ENCODE measurements around the gene SLAMF9. TPM values are rescaled to one million over a fixed set of nuclear protein-coding genes. Genes with fewer than 3 reads are reported as not detected.

Gene SLAMF9
- total RNA-seq, 1 experiment from 2014 or later = not detected

DNA sequence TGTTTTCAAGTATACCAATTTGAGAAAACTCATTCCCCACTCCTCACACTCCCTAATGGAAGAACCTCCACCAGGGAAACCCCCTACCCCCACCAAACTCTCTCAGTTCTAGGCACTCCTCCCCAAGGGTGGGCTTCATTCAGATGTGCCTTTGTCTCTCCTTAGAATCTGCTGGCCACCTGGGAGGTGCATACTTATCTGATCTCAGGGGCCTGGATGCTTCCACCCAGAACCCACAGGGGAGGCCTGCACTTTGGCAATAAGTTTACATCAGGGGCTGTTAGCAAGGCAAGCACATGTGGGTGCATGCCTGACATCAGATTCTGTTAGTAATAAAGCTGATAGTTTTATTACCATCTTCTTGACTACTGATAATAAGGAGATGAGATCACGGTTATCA is 32.5 kb upstream of the SLAMF9 start:
- no peak overlapping the region for H3K9ac ChIP-seq (ENCODE audit: low read length)
- CTCF ChIA-PET = no interaction called here
- H2AFZ ChIP-seq (ENCODE audit: low read depth, low read length, poor library complexity, severe bottlenecking) = no peak overlapping the region
- no peak overlapping the region for H3K4me2 ChIP-seq (ENCODE audit: low read length)
- ATAC-seq = no peak
- intact Hi-C loops (cut with micrococcal nuclease) = no loop called here
- no peaks in the 10 kb centered on the region for H4K20me1 ChIP-seq (ENCODE audit: insufficient read depth)
- TF ChIP-seq SRF (IDR thresholded peaks at IDR 0.05; ENCODE audit: low read depth) (no peak), EZH2phosphoT487 (IDR thresholded peaks at IDR 0.05; ENCODE audit: borderline replicate concordance) (no peak), ELF1 (IDR thresholded peaks at IDR 0.05; ENCODE audit: borderline replicate concordance, low read depth) (no peak), SP1 (IDR thresholded peaks at IDR 0.05; ENCODE audit: low read depth) (no peak), TCF7L2 (IDR thresholded peaks at IDR 0.05; ENCODE audit: borderline replicate concordance, extremely low read depth, insufficient read depth, insufficient read length) (no peak), CBX3 (IDR thresholded peaks at IDR 0.05; ENCODE audit: low read depth) (no peak), YY1 (IDR thresholded peaks at IDR 0.05; ENCODE audit: extremely low read depth, insufficient replicate concordance, low read depth, low read length) (no peak), EZH2 (IDR thresholded peaks at IDR 0.05) (no peak), RAD21 (IDR thresholded peaks at IDR 0.05; ENCODE audit: low read depth) (no peak), ZNF274 (IDR thresholded peaks at IDR 0.05; ENCODE audit: low read depth, low read length) (no peak)
- TF ChIP-seq, protein P1, sequence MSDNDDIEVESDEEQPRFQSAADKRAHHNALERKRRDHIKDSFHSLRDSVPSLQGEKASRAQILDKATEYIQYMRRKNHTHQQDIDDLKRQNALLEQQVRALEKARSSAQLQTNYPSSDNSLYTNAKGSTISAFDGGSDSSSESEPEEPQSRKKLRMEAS (IDR thresholded peaks at IDR 0.05) = no peak
- TF ChIP-seq, protein P2, sequence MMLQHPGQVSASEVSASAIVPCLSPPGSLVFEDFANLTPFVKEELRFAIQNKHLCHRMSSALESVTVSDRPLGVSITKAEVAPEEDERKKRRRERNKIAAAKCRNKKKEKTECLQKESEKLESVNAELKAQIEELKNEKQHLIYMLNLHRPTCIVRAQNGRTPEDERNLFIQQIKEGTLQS (IDR thresholded peaks at IDR 0.05) = no peak
- TF ChIP-seq, protein P3, sequence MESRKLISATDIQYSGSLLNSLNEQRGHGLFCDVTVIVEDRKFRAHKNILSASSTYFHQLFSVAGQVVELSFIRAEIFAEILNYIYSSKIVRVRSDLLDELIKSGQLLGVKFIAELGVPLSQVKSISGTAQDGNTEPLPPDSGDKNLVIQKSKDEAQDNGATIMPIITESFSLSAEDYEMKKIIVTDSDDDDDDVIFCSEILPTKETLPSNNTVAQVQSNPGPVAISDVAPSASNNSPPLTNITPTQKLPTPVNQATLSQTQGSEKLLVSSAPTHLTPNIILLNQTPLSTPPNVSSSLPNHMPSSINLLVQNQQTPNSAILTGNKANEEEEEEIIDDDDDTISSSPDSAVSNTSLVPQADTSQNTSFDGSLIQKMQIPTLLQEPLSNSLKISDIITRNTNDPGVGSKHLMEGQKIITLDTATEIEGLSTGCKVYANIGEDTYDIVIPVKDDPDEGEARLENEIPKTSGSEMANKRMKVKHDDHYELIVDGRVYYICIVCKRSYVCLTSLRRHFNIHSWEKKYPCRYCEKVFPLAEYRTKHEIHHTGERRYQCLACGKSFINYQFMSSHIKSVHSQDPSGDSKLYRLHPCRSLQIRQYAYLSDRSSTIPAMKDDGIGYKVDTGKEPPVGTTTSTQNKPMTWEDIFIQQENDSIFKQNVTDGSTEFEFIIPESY (IDR thresholded peaks at IDR 0.05; ENCODE audit: extremely low read depth, insufficient replicate concordance, low read length) = no peak
- TF ChIP-seq, protein P4, sequence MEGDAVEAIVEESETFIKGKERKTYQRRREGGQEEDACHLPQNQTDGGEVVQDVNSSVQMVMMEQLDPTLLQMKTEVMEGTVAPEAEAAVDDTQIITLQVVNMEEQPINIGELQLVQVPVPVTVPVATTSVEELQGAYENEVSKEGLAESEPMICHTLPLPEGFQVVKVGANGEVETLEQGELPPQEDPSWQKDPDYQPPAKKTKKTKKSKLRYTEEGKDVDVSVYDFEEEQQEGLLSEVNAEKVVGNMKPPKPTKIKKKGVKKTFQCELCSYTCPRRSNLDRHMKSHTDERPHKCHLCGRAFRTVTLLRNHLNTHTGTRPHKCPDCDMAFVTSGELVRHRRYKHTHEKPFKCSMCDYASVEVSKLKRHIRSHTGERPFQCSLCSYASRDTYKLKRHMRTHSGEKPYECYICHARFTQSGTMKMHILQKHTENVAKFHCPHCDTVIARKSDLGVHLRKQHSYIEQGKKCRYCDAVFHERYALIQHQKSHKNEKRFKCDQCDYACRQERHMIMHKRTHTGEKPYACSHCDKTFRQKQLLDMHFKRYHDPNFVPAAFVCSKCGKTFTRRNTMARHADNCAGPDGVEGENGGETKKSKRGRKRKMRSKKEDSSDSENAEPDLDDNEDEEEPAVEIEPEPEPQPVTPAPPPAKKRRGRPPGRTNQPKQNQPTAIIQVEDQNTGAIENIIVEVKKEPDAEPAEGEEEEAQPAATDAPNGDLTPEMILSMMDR (IDR thresholded peaks at IDR 0.05 in 2 of 3, conservative IDR thresholded peaks at IDR 0.05 in 1 of 3; ENCODE audit: borderline replicate concordance in 1 of 3, insufficient read depth in 1 of 3, low read depth in 2 of 3, low read length in 2 of 3) = no peak
- TF ChIP-seq, protein P5, sequence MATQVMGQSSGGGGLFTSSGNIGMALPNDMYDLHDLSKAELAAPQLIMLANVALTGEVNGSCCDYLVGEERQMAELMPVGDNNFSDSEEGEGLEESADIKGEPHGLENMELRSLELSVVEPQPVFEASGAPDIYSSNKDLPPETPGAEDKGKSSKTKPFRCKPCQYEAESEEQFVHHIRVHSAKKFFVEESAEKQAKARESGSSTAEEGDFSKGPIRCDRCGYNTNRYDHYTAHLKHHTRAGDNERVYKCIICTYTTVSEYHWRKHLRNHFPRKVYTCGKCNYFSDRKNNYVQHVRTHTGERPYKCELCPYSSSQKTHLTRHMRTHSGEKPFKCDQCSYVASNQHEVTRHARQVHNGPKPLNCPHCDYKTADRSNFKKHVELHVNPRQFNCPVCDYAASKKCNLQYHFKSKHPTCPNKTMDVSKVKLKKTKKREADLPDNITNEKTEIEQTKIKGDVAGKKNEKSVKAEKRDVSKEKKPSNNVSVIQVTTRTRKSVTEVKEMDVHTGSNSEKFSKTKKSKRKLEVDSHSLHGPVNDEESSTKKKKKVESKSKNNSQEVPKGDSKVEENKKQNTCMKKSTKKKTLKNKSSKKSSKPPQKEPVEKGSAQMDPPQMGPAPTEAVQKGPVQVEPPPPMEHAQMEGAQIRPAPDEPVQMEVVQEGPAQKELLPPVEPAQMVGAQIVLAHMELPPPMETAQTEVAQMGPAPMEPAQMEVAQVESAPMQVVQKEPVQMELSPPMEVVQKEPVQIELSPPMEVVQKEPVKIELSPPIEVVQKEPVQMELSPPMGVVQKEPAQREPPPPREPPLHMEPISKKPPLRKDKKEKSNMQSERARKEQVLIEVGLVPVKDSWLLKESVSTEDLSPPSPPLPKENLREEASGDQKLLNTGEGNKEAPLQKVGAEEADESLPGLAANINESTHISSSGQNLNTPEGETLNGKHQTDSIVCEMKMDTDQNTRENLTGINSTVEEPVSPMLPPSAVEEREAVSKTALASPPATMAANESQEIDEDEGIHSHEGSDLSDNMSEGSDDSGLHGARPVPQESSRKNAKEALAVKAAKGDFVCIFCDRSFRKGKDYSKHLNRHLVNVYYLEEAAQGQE (IDR thresholded peaks at IDR 0.05; ENCODE audit: low read depth) = no peak
- POLR2A ChIA-PET = no interaction called here
- H3K9me2 ChIP-seq (ENCODE audit: insufficient read depth) = no peaks in the 10 kb centered on the region
- H3K79me2 ChIP-seq (ENCODE audit: insufficient read depth, low read length) = no peaks in the 10 kb centered on the region
- no peak overlapping the region for H3K27ac ChIP-seq (ENCODE audit: low read depth, low read length)
- DNase-seq (ENCODE audit: low read depth, low spot score) = no peak
- peaks cover 0 to 2% of the 10 kb centered on the region in 2 experiments; a peak in 1 of 4 replicates for H3K4me1 ChIP-seq (ENCODE audit: control insufficient read depth in 1 of 2, insufficient read depth in 2 of 2, low read length in 2 of 2)
- peaks cover 13% of the 10 kb centered on the region; the same call in 1 of the 2 replicates for H3K27me3 ChIP-seq (ENCODE audit: insufficient read depth, low read length)
- H3K9me3 ChIP-seq (ENCODE audit: control insufficient read depth in 1 of 2, insufficient read depth in 1 of 2, low read depth in 1 of 2, low read length in 2 of 2) = no peaks in the 10 kb centered on the region
- RAD21 ChIA-PET (ENCODE audit: low non-redundant PET in 1 of 2, low total read pairs in 2 of 2, uncharacterized antibody in 2 of 2, unreplicated experiment in 2 of 2) = no interaction called here
- no peak overlapping the region for H3K4me3 ChIP-seq (replicated peaks in 1 of 2; ENCODE audit: low read depth in 1 of 2, low read length in 2 of 2)
- BruUV-seq (replicated peaks) = no TSS peak
- no peaks in the 10 kb centered on the region for H3K36me3 ChIP-seq (ENCODE audit: control insufficient read depth in 1 of 2, insufficient read depth in 2 of 2, low read length in 2 of 2)
